HG03439 (cell line): ENCODE results near the gene MBD3L2B.
"Not testable (repeated sequence)": the region's sequence is repeated elsewhere in the genome, so short reads cannot be mapped to it uniquely, and the experiment has no call there.

Experiments used
- ATAC-seq: cut with Tn5 transposase; IDR thresholded peaks from one replicate; pipeline ENCODE4 v1.9.1; 2021; ENCODE audit warnings: mild to moderate bottlenecking, moderate library complexity; ENCODE audit not compliant: unreplicated experiment

The MBD3L2B gene

DNA sequence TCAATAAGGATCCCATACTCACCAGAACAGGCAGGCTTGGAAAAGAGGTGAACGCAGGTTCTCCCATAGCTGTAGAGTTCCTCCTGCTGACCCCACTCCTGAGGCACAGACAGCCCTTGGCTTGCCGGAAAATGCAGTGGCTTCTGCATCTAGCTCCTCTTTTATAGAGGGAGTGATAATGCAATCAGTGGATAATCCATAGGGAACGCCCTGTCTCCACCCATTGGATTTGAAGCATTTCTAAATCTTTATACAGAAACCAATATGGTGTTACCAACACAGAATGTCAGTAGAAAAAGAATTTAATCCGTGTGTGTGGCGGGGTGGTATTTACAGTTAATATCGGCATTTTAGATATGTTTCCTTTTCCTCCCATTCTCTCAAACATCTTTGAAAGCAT is at the start of gene MBD3L2B:
Gene MBD3L2B (minus strand): TSS at position 101 of the 400 bp plus-strand sequence. CDS start 34 bp downstream, at position 67.
- ATAC-seq = not testable (repeated sequence)

DNA sequence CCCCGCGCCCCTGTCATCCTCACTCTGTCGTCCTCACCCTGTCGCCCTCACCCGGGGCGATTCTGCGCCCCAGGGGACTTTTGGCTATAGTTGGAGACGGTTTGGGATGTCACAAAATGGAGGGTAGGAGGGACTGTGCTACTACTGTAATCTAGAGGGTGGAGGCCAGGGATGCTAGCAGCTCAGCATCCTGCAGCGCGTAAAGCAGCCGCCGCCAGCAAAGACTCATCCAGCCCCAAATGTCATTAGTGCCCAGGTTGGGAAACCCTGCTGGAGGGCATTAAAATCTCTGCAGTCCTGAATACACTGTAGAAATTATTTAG is 48.6 kb upstream of the MBD3L2B start:
- no peak for ATAC-seq

DNA sequence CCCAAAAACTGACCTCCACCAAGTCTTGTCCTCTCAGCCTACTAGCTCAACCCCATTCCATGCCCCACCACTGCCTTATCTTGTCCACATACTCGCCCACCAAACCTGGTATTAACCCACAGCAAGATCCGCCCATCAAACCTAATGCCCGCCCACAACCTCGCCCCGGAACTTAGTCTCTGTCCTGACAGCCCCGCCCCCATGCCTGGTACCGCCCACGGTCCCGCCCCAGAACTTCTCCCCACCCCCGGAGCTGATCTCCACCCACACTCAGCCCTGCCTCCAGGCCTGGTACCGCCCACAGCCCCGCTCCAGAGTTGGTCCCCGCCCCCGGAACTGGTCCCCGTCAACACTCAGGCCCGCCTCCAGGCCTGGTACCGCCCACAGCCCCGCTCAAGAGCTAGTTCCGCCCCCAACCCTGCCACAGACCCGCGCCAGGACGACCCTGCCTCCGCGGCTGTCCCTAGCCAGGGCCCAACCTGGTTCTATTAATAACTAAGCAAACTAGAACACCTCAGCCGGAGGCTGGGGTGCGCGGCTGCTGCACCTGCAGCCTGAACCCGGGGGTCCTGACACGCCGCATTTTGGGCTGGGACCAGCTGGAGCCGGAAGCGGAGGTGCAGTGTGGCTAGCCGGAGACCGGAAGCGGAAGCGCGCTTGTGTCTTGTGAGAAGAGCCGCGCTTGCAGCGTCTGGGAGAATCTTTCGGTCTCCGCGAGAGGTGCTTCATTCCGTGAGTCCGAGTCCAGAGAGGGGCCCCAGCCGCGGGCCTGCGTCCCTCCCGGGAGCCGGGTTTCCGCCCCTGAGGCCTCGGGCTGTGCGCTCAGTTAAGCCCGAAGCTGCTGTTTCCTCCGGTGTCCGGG is 48.0 kb upstream of the MBD3L2B start, which contains the start of gene ZNF557:
Gene ZNF557 (plus strand): TSS at position 662 of the 862 bp plus-strand sequence. CDS start 5,372 bp downstream, outside the sequence.
- peak; percentile 92 for ATAC-seq

DNA sequence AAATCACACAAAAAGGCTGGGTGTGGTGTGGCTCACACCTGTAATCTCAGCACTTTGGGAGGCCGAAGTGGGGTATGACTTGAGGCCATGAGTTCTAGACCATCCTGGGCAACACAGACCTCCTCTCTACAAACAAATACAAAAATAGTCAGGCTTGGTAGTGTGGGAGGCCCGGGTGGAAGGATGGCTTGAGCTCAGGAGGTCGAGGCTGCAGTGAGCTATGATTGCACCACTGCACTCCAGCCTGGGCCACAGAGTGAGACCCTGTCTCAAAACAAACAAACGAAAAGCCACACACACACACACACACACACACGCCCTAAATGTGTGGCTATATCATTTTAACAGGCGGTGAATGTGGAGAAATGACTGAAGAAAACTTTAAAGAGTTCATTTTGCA is 47.4 kb upstream of the MBD3L2B start:
- ATAC-seq = no peak

DNA sequence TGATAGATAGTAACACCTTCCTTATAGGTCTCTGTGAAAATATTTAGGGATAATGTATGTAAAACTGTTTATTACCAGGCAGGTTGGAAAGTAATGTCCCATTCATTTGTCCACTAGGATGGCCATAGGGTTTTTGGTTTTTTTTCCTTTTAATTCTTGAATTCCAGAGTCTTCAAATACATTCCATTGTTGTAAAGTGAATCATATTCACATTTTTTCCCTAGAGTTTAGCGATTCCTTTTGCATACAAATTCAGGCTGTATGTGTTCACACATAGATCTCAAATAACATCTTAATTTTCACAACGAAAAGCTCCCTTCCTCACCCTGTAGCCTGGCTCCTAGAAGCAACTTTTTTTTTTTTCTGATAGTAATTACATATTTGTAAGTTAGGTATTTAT is 46.5 kb upstream of the MBD3L2B start:
- no peak for ATAC-seq

DNA sequence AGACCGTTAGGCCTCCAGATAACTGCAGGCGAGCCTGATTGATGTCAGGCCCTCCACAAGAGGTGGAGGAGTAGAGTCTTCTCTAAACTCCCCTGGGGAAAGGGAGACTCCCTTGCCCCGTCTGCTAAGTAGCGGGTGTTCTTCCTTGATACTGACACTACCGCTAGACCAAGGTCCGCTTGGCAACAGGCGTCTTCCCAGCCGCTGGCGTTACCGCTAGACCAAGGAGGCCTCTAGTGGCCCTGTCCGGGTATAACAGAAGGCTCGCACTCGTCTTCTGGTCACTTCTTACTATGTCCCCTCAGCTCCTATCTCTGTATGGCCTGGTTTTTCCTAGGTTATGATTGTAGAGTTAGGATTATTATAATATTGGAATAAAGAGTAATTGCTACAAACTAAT is 45.9 kb upstream of the MBD3L2B start:
- ATAC-seq = not testable (repeated sequence)

DNA sequence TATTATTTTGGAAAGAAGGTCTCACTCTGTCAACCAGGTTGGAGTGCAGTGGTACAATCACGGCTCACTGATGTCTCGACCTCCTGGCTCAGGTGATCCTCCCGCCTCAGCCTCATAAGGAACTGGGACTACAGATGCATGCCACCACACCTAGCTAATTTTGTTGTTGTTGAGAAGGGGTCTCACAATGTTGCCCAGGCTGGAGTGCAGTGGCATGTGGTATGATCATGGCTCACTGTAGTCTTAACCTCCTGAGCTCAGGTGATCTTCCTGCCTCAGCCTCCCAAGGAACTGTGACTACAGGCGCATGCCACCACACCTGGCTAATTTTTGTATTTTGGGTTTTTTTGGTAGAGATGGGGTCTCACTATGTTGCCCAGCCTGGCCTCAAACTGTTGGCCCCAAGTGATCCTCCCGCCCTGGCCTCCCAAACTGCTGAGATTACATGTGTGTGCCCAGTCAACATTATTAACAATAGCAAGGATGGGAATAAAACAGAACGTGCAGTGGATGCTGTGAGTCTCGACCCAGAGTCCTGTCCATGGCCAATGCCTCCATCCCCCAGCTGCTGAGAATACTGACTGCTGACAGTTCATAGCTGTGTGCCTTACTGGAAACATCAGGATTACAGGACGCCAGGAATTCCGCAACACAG is 42.7 kb upstream of the MBD3L2B start:
- no peak for ATAC-seq

DNA sequence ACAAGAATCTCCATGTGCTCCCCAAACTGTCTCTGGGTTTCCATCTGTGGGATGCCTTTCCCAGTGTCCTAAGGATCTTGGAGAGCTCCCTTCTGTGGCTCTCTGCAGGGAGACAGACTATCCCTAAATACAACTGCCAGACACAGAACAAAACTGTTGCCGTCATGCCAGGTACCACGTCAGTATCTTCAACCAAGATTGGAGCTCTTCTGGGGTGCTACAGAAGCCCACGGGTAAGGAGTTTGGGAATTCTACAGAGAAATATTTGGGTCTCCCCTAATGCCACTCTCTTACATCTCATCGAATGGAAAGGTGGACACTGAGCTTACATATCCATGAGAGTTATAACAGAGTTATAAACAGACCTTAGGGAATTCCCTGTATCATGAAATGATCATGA is 42.1 kb upstream of the MBD3L2B start:
- ATAC-seq = no peak

DNA sequence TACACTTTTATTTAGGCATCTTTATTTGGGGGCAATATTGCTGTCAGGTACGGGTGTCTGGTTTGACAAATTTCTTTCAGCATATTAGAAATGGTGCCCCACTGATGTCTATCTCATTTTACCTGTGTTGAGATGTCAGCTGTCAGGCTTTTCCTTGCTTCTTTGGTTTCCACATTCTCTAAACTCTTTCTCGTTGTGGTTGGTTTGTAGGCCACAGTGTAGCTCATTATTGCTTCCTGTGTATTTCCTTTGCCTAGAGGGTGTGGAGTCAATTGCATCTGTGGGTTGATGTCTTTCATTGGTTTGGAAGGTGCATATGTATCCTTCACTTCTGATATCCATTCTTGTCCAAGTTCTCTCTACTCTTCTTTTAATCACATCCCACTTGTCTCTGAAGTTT is 38.7 kb upstream of the MBD3L2B start:
- ATAC-seq = not testable (repeated sequence)

DNA sequence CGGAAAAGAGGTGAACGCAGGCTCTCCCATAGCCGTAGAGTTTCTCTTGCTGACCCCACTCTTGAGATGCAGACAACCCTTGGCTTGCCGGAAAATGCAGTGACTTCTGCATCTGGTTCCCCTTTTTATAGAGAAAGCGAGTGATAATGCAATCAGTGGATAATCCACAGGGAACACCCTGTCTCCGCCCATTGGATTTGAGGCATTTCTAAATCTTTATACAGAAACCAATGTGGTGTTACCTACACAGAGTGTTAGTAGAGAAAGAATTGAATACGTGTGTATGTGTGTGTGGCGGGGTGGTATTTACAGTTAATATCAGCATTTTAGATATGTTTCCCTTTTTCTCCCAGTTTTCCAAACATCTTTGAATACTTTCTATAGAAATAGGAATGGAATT is 37.3 kb upstream of the MBD3L2B start, which contains the start of gene MBD3L3:
Gene MBD3L3 (minus strand): TSS at position 101 of the 400 bp plus-strand sequence. CDS start 71 bp downstream, at position 30.
- ATAC-seq = not testable (repeated sequence)

DNA sequence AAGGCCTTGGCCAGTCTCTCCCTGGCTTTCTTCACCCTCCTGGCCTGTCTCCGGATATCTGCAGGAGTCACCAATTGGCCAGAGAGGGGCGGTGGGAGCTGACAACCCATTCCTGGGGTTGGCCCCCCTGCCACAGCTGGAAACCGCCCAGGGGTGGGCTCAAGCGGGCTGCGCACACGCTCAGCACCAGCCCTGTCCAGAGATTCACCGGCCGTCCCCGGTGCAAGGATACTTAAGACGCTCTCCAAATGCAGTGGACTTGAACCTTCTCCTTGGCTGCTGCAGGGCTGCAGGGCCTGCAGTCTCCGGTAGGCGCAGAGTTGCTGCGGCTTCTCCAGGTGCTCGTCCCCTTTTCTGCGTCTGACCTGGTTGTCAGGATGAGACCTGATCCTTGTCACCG is 35.1 kb upstream of the MBD3L2B start:
- ATAC-seq = not testable (repeated sequence)

DNA sequence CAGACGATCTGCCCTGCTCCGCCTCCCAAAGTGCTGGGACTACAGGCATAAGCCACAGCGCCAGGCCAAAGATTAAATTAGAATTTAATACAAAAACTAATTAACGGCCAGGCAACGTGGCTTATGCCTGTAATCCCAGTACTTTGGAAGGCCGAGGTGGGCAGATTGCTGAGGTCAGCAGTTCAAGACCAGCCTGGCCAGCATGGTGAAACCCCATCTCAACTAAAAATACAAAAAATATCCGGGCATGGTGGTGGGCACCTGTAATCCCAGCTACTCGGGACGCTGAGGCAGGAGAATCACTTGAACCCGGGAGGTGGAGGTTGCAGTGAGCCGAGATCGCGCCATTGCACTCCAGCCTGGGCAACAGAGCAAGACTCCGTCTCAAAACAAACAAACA is 34.4 kb upstream of the MBD3L2B start:
- ATAC-seq = not testable (repeated sequence)

DNA sequence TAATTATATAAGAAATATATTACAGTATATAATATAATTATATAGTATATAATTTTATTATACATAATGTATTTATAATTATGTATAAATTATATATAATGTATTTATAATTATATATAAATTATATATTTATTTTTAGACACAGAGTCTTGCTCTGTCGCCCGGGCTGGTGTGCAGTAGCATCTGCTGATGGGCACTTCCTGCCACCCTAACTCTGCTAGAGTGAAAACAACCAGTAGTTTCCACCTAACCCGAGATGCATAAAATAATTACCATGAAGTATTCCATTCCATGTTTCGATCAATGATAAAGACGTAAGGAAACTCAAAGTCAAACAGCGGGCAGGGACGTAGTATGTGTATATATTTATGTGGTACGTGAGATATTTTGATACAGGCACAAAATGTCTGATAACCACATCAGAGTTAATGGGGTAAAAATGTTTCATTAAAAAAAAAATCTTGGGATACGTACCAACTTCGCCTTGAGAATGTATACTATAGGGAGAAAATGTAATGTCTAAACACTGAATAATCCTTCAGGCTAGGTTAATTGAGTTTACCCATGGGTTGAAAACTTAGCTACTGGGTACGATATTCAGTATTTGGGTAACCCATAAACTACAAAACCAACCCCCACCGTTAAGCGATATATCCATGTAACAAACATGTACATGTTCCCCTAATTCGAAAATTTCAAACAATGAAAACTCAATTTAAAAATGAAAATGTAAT is 33.6 kb upstream of the MBD3L2B start:
- not testable (repeated sequence) for ATAC-seq

DNA sequence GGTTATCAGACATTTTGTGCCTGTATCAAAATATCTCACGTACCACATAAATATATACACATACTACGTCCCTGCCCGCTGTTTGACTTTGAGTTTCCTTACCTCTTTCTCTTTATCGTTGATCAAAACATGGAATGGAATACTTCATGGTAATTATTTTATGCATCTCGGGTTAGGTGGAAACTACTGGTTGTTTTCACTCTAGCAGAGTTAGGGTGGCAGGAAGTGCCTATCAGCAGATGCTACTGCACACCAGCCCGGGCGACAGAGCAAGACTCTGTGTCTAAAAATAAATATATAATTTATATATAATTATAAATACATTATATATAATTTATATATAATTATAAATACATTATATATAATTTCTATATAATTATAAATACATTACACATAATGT is 31.7 kb upstream of the MBD3L2B start:
- ATAC-seq = not testable (repeated sequence)

DNA sequence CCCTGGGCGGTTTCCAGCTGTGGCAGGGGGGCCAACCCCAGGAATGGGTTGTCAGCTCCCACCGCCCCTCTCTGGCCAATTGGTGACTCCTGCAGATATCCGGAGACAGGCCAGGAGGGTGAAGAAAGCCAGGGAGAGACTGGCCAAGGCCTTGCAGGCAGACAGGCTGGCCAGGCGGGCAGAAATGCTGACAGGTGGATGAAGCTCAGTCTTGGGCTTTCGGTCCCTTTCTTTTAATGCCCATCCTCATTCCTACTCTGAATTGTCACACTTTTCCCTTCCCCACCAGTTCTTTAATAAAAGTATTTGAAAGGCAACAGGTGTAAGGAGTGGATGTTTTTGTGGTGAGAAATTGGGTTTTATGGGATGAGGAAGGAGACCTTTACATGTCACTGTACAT is 30.2 kb upstream of the MBD3L2B start:
- ATAC-seq = not testable (repeated sequence)

DNA sequence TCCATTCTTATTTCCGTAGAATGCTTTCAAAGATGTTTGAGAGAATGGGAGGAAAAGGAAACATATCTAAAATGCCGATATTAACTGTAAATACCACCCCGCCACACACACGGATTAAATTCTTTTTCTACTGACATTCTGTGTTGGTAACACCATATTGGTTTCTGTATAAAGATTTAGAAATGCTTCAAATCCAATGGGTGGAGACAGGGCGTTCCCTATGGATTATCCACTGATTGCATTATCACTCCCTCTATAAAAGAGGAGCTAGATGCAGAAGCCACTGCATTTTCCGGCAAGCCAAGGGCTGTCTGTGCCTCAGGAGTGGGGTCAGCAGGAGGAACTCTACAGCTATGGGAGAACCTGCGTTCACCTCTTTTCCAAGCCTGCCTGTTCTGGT is 27.8 kb upstream of the MBD3L2B start, which contains the start of gene MBD3L2:
Gene MBD3L2 (plus strand): TSS at position 301 of the 400 bp plus-strand sequence. CDS start 53 bp downstream, at position 354.
- ATAC-seq = not testable (repeated sequence)

DNA sequence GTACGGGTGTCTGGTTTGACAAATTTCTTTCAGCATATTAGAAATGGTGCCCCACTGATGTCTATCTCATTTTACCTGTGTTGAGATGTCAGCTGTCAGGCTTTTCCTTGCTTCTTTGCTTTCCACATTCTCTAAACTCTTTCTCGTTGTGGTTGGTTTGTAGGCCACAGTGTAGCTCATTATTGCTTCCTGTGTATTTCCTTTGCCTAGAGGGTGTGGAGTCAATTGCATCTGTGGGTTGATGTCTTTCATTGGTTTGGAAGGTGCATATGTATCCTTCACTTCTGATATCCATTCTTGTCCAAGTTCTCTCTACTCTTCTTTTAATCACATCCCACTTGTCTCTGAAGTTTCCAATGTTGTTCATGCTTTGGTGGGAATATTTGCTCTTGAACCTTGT is 20.3 kb upstream of the MBD3L2B start:
- not testable (repeated sequence) for ATAC-seq

DNA sequence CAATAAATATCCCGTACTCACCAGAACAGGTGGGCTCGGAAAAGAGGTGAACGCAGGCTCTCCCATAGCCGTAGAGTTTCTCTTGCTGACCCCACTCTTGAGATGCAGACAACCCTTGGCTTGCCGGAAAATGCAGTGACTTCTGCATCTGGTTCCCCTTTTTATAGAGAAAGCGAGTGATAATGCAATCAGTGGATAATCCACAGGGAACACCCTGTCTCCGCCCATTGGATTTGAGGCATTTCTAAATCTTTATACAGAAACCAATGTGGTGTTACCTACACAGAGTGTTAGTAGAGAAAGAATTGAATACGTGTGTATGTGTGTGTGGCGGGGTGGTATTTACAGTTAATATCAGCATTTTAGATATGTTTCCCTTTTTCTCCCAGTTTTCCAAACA is 18.8 kb upstream of the MBD3L2B start, which contains the start of gene MBD3L4:
Gene MBD3L4 (minus strand): TSS at position 101 of the 400 bp plus-strand sequence. CDS start 35 bp downstream, at position 66.
- not testable (repeated sequence) for ATAC-seq

DNA sequence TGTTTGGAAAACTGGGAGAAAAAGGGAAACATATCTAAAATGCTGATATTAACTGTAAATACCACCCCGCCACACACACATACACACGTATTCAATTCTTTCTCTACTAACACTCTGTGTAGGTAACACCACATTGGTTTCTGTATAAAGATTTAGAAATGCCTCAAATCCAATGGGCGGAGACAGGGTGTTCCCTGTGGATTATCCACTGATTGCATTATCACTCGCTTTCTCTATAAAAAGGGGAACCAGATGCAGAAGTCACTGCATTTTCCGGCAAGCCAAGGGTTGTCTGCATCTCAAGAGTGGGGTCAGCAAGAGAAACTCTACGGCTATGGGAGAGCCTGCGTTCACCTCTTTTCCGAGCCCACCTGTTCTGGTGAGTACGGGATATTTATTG is 9.0 kb upstream of the MBD3L2B start, which contains the start of gene MBD3L5:
Gene MBD3L5 (plus strand): TSS at position 301 of the 400 bp plus-strand sequence. CDS start 34 bp downstream, at position 335.
- ATAC-seq = not testable (repeated sequence)

DNA sequence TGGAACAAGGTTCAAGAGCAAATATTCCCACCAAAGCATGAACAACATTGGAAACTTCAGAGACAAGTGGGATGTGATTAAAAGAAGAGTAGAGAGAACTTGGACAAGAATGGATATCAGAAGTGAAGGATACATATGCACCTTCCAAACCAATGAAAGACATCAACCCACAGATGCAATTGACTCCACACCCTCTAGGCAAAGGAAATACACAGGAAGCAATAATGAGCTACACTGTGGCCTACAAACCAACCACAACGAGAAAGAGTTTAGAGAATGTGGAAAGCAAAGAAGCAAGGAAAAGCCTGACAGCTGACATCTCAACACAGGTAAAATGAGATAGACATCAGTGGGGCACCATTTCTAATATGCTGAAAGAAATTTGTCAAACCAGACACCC is 7.6 kb upstream of the MBD3L2B start:
- not testable (repeated sequence) for ATAC-seq

DNA sequence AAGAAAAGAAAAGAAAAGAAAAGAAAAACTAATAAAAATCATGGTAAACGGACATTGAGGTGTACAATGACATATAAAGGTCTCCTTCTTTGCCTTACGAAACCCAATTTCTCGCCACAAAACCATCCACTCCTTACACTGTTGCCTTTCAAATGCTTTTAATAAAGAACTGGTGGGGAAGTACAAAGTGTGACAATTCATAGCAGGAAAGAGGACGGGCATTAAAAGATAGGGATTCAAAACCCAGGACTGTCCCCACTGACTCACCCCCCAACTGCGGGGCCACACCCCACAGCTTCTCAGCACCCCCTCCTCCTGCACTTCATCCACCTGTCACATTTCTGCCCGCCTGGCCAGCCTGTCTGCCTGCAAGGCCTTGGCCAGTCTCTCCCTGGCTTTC is 2.4 kb downstream of the MBD3L2B start:
- ATAC-seq = no peak
